Right lobe of liver (tissue), 6 donors: Measurements from ENCODE around the gene FBXO15. TPM values are rescaled to one million over a fixed set of nuclear protein-coding genes. Genes with fewer than 3 reads are reported as not detected.

Experiments
- ATAC-seq, 4 donors: fragments of 200-7000 bp; cut with Tn5 transposase; one replicate each; pipeline ENCODE4 v1.9.1; 2020; ENCODE audit warnings: mild to moderate bottlenecking in 4 of 4, moderate library complexity in 4 of 4
- DNase-seq, 3 donors: peaks; one replicate each; pipeline ENCODE4 v3.0.0-alpha.2; 2020
- H3K27ac ChIP-seq, 3 donors: fragments of 200-600 bp; one replicate each; pipeline ENCODE4 v1.8.0; 2022
- H3K27me3 ChIP-seq, 2 donors: fragments of 200-600 bp; one replicate each; pipeline ENCODE4 v1.8.0; 2022
- H3K36me3 ChIP-seq, 4 donors: fragments of 200-600 bp; sonication (generic) in 1 of 4; one replicate each; pipeline versions ENCODE4 v1.5.1 to v1.8.0; 2017 to 2022; ENCODE audit warnings: control low read depth in 1 of 4
- H3K4me1 ChIP-seq, 4 donors: fragments of 200-600 bp; sonication (generic) in 1 of 4; one replicate each; pipeline versions ENCODE4 v1.5.1 to v1.8.0; 2017 to 2022; ENCODE audit warnings: control low read depth in 1 of 4
- H3K4me3 ChIP-seq, 3 donors: fragments of 200-600 bp; one replicate each; pipeline ENCODE4 v1.8.0; 2022
- H3K9me3 ChIP-seq, 4 donors: fragments of 200-600 bp; sonication (generic) in 1 of 4; one replicate each; pipeline versions ENCODE4 v1.5.1 to v1.8.0; 2017 to 2022; ENCODE audit warnings: control low read depth in 1 of 4
- POLR2A ChIP-seq: fragments of 450-650 bp; IDR thresholded peaks from one replicate; pipeline ENCODE4 v1.6.1; 2017; ENCODE audit warnings: antibody characterized with exemption, mild to moderate bottlenecking
- WGBS: methylation state at CpG from one replicate; pipeline ENCODE4 v1.1.6; 2018; ENCODE audit warnings: low coverage, low lambda C conversion rate; ENCODE audit not compliant: insufficient coverage; ENCODE audit errors: missing lambda C conversion rate; 5-methylcytosine and 5-hydroxymethylcytosine counted together
- intact Hi-C, 2 donors: fragments of 100-400 bp; cut with DNase I; formaldehyde crosslinking; loops; one replicate each; pipeline versions ENCODE4 v1.11.2 to v1.14.1; 2022
- total RNA-seq, 6 experiments: library from RNA; depleted of rRNA in 2 of 6; stranded (reverse); fragments of >200 nt in 2 of 6; fragmentation: NEBNext Ultra II Directional in 3 of 6; extraction: Animal tissue kit (Norgen Biotek cat#: 25700) in 3 of 6; gene quantifications; one replicate each; pipeline versions ENCODE4 v1.1.0 to v1.2.4, GENCODE V29; 2016 to 2023
- TF ChIP-seq, protein P1 (sequence below), 4 donors: fragments of 200-600 bp in 3 of 4; fragments of 450-650 bp in 1 of 4; IDR thresholded peaks; one replicate each; pipeline versions ENCODE4 v1.5.1 to v1.8.0; 2016 to 2022; ENCODE audit warnings: antibody characterized with exemption in 4 of 4, mild to moderate bottlenecking in 2 of 4
- donor health status: DM: no; HTN: yes; CAD: no.
- donor health status: DM: no; HTN: no; CAD: no.
- donor health status: DM: no; HTN: no; CAD: no.
- donor health status: DM: no; HTN: yes; CAD: no.
- donor health status: DM: no; HTN: yes; CAD: no.

Gene FBXO15
- total RNA-seq, 6 experiments from 2014 or later = 0.19 to 1.7 (median 0.60) TPM; not detected in 1

DNA sequence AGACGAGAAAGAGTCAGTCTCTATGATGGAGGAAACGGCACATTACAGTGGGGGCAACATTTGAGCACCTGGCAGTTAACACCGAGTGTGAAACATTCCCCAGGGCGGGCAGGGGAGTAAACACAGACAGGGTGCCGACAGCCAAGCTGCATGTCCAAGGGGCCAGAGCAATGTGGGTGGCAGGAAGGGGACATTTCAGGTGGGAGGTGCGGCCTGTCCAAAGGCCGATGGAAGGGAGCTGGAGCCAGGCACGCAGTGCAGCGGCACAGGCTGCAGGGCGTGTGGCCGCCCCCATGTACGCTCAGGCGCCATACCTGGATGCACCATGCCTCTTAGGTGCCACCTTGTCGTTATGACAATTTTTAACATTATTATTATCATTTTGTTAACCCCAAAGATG is 43.9 kb upstream of the FBXO15 start:
- no peaks in the 10 kb centered on the region for H3K36me3 ChIP-seq
- ATAC-seq = no peak
- H3K27me3 ChIP-seq = no peaks in the 10 kb centered on the region
- TF ChIP-seq, protein P1, sequence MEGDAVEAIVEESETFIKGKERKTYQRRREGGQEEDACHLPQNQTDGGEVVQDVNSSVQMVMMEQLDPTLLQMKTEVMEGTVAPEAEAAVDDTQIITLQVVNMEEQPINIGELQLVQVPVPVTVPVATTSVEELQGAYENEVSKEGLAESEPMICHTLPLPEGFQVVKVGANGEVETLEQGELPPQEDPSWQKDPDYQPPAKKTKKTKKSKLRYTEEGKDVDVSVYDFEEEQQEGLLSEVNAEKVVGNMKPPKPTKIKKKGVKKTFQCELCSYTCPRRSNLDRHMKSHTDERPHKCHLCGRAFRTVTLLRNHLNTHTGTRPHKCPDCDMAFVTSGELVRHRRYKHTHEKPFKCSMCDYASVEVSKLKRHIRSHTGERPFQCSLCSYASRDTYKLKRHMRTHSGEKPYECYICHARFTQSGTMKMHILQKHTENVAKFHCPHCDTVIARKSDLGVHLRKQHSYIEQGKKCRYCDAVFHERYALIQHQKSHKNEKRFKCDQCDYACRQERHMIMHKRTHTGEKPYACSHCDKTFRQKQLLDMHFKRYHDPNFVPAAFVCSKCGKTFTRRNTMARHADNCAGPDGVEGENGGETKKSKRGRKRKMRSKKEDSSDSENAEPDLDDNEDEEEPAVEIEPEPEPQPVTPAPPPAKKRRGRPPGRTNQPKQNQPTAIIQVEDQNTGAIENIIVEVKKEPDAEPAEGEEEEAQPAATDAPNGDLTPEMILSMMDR (IDR thresholded peaks at IDR 0.05) = no peak
- no peak for TF ChIP-seq POLR2A
- intact Hi-C loops = loop anchor here in 1 of 2 donors (10.0 kb wide), 1 partner anchor 143 kb away; no protein-coding TSS in a partner anchor
- WGBS = 71% methylated on average over 8 of the region's 14 CpGs
- no peak overlapping the region for H3K27ac ChIP-seq
- no peaks in the 10 kb centered on the region for H3K9me3 ChIP-seq
- peaks cover 0 to 2% (median under 1%) of the 10 kb centered on the region in 4 donors for H3K4me1 ChIP-seq
- H3K4me3 ChIP-seq = no peak overlapping the region
- DNase-seq = no peak

DNA sequence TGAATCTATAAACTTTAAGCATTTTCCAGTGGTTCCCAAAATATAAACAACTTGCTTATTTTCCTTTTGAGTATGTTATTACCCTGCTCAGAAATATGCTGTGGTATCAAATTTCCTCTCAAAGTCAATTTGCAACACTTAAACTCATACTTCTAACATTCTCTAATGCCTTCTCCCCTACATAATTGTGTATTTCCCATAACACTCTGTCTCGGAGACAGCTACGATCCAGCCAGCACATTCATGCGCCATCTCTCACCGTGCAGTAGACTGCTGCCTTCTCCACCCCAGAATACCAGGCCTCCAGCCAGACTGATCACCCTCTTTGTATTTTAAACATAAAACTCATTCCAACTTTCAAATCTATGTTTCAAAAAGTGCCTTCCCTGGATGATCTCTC is 42.5 kb upstream of the FBXO15 start:
- H3K27ac ChIP-seq = no peak overlapping the region
- H3K27me3 ChIP-seq = no peaks in the 10 kb centered on the region
- no peaks in the 10 kb centered on the region for H3K9me3 ChIP-seq
- no peaks in the 10 kb centered on the region for H3K36me3 ChIP-seq
- no peak for TF ChIP-seq POLR2A
- TF ChIP-seq, protein P1 (IDR thresholded peaks at IDR 0.05) = no peak
- H3K4me1 ChIP-seq = no peaks in the 10 kb centered on the region
- intact Hi-C loops = loop anchor here in 1 of 2 donors (10.0 kb wide), 1 partner anchor 145 kb away; no protein-coding TSS in a partner anchor
- no peak overlapping the region for H3K4me3 ChIP-seq
- WGBS = 92% methylated on average over 4 of the region's 4 CpGs
- ATAC-seq (no peak), DNase-seq (no peak)

DNA sequence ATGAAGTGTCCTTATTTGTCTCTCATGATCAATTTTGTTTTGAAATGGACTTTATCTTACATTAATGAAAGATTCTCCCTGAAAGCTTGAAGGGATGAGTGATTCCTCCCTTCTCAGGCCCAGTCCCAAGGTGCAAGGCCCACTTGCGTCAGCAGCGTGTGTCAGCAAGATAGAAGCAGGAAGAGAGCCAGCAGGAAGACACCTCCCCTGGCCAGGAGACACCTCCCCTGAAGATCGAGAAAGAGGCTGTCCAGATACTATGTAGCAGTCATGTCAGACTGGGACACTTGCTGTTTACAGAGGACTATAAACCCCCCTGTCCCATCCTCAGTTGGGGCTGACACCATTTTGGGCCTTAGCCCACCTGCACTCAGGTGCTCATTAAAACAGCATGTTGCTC is 39.0 kb upstream of the FBXO15 start:
- WGBS = 68% methylated on average over 2 of the region's 3 CpGs
- Histone ChIP-seq H3K9me3 (no peaks in the 10 kb centered on the region), H3K4me3 (no peak overlapping the region), H3K27me3 (no peaks in the 10 kb centered on the region), H3K27ac (no peak overlapping the region), H3K4me1 (no peaks in the 10 kb centered on the region), H3K36me3 (no peaks in the 10 kb centered on the region)
- ATAC-seq (no peak), DNase-seq (no peak)
- TF ChIP-seq, protein P1 (IDR thresholded peaks at IDR 0.05) = no peak
- TF ChIP-seq POLR2A = no peak
- intact Hi-C loops = loop anchor here (10.0 kb wide), 3 partner anchors 62 to 288 kb away; no protein-coding TSS in a partner anchor

DNA sequence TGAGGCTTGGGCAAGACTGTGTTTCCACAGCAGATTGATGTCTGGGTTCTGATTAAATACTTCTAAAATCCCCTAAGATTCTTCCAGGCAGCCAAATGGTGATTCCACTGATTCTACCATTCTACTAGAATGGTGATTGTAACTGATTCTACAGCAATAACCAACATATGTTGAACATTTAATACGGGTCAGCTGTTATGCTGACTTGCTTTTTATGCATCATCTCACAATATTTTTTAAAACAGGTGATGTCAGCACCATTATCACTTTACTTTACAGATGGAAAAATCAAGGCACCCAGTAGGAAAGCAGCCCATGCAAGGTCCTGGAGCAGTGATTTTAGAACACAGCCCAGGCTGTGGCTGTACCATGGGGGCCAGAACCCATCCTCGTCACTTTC is 38.2 kb upstream of the FBXO15 start:
- H3K36me3 ChIP-seq = no peaks in the 10 kb centered on the region
- intact Hi-C loops = loop anchor here (10.0 kb wide), 3 partner anchors 61 to 289 kb away; no protein-coding TSS in a partner anchor
- no peaks in the 10 kb centered on the region for H3K9me3 ChIP-seq
- 60% methylated on average over 2 of the region's 2 CpGs for WGBS
- DNase-seq (no peak), ATAC-seq (no peak)
- no peak overlapping the region for H3K4me3 ChIP-seq
- no peaks in the 10 kb centered on the region for H3K27me3 ChIP-seq
- no peak for TF ChIP-seq POLR2A
- H3K27ac ChIP-seq = no peak overlapping the region
- no peaks in the 10 kb centered on the region for H3K4me1 ChIP-seq

DNA sequence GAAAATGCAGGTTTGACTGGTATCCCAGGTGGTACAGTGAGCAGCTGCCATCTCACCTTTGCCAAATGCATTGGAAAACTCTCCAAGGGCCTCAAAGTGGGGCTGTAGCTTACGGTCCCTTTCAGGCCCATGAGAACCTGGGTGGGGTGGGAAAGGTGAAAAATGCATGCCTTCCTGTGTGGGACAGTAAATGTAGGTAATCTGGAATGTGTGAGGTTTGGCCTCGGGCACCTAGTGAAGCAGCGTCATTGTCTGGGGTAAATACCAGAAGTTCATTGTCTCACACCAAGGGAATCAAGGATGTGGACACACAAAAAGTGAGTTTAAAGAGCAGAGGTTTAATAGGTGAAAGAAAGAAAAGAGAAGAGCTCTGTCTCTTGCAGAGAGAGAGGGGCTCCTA is 37.2 kb upstream of the FBXO15 start:
- no peak overlapping the region for H3K27ac ChIP-seq
- intact Hi-C loops = loop anchor here (10.0 kb wide), 3 partner anchors 60 to 290 kb away; no protein-coding TSS in a partner anchor
- H3K9me3 ChIP-seq = no peaks in the 10 kb centered on the region
- DNase-seq = no peak
- no peaks in the 10 kb centered on the region for H3K4me1 ChIP-seq
- H3K36me3 ChIP-seq = no peaks in the 10 kb centered on the region
- no peaks in the 10 kb centered on the region for H3K27me3 ChIP-seq
- ATAC-seq = no peak
- TF ChIP-seq, protein P1 (IDR thresholded peaks at IDR 0.05) = no peak
- TF ChIP-seq POLR2A = no peak
- H3K4me3 ChIP-seq = no peak overlapping the region
- WGBS = 66% methylated on average over 3 of the region's 3 CpGs
